HEK293 (cell line): ENCODE measurements around the gene FADS6.

Source experiments
- ATF2 ChIP-seq: fragments of 450-650 bp; formaldehyde crosslinking; IDR thresholded peaks from 2 replicates; pipeline ENCODE4 v1.5.1; 2016; ENCODE audit warnings: missing biosample characterization, missing genetic modification characterization, low read depth
- GFI1B ChIP-seq: fragments of 450-650 bp; formaldehyde crosslinking; IDR thresholded peaks from 2 replicates; pipeline ENCODE4 v1.5.1; 2016; ENCODE audit warnings: missing biosample characterization, missing genetic modification characterization
- GLIS1 ChIP-seq: fragments of 450-650 bp; formaldehyde crosslinking; IDR thresholded peaks from 2 replicates; pipeline ENCODE4 v1.5.1; 2016; ENCODE audit warnings: missing biosample characterization, missing genetic modification characterization
- HIC1 ChIP-seq: fragments of 450-650 bp; formaldehyde crosslinking; IDR thresholded peaks from 2 replicates; pipeline ENCODE4 v1.5.1; 2016; ENCODE audit warnings: missing biosample characterization, missing genetic modification characterization
- KLF1 ChIP-seq: fragments of 450-650 bp; formaldehyde crosslinking; IDR thresholded peaks from 2 replicates; pipeline ENCODE4 v1.5.1; 2016; ENCODE audit warnings: missing biosample characterization, missing genetic modification characterization
- KLF16 ChIP-seq: fragments of 450-650 bp; formaldehyde crosslinking; IDR thresholded peaks from 2 replicates; pipeline ENCODE4 v1.5.1; 2017; ENCODE audit warnings: missing biosample characterization, missing genetic modification characterization
- KLF7 ChIP-seq: fragments of 450-650 bp; formaldehyde crosslinking; IDR thresholded peaks from 2 replicates; pipeline ENCODE4 v1.5.1; 2016; ENCODE audit warnings: missing biosample characterization, missing genetic modification characterization, borderline replicate concordance
- PRDM10 ChIP-seq: fragments of 450-650 bp; formaldehyde crosslinking; IDR thresholded peaks from 2 replicates; pipeline ENCODE4 v1.5.1; 2016; ENCODE audit warnings: missing biosample characterization, missing genetic modification characterization
- YY1 ChIP-seq: fragments of 450-650 bp; formaldehyde crosslinking; IDR thresholded peaks from 2 replicates; pipeline ENCODE4 v1.5.1; 2018; ENCODE audit warnings: missing biosample characterization, missing genetic modification characterization
- ZBTB11 ChIP-seq: fragments of 450-650 bp; formaldehyde crosslinking; conservative IDR thresholded peaks from 2 replicates; pipeline ENCODE4 v1.5.1; 2016; ENCODE audit warnings: low read depth, missing biosample characterization, missing genetic modification characterization
- ZBTB48 ChIP-seq: fragments of 450-650 bp; formaldehyde crosslinking; IDR thresholded peaks from 2 replicates; pipeline ENCODE4 v1.5.1; 2016; ENCODE audit warnings: missing biosample characterization, missing genetic modification characterization
- ZNF132 ChIP-seq: fragments of 450-650 bp; formaldehyde crosslinking; IDR thresholded peaks from 2 replicates; pipeline ENCODE4 v1.5.1; 2017; ENCODE audit warnings: missing biosample characterization, missing genetic modification characterization, borderline replicate concordance
- ZNF146 ChIP-seq: fragments of 450-650 bp; formaldehyde crosslinking; IDR thresholded peaks from 2 replicates; pipeline ENCODE4 v1.5.1; 2016; ENCODE audit warnings: missing biosample characterization, missing genetic modification characterization
- ZNF155 ChIP-seq: fragments of 450-650 bp; formaldehyde crosslinking; IDR thresholded peaks from 2 replicates; pipeline ENCODE4 v1.5.1; 2016; ENCODE audit warnings: missing biosample characterization, missing genetic modification characterization
- ZNF174 ChIP-seq: fragments of 450-650 bp; formaldehyde crosslinking; IDR thresholded peaks from 2 replicates; pipeline ENCODE4 v1.5.0; 2017; ENCODE audit warnings: missing biosample characterization, mild to moderate bottlenecking, missing genetic modification characterization
- ZNF248 ChIP-seq: fragments of 450-650 bp; formaldehyde crosslinking; IDR thresholded peaks from 2 replicates; pipeline ENCODE4 v1.5.1; 2017; ENCODE audit warnings: missing biosample characterization, missing genetic modification characterization
- ZNF266 ChIP-seq: fragments of 450-650 bp; formaldehyde crosslinking; IDR thresholded peaks from 2 replicates; pipeline ENCODE4 v1.5.1; 2016; ENCODE audit warnings: missing biosample characterization, missing genetic modification characterization, low read depth
- ZNF302 ChIP-seq: fragments of 450-650 bp; formaldehyde crosslinking; IDR thresholded peaks from 2 replicates; pipeline ENCODE4 v1.5.1; 2016; ENCODE audit warnings: missing biosample characterization, missing genetic modification characterization, low read depth
- ZNF324 ChIP-seq: fragments of 450-650 bp; formaldehyde crosslinking; IDR thresholded peaks from 2 replicates; pipeline ENCODE4 v1.5.1; 2016; ENCODE audit warnings: missing biosample characterization, missing genetic modification characterization
- ZNF366 ChIP-seq: fragments of 450-650 bp; formaldehyde crosslinking; conservative IDR thresholded peaks from 2 replicates; pipeline ENCODE4 v1.5.1; 2016; ENCODE audit warnings: missing biosample characterization, missing genetic modification characterization
- ZNF416 ChIP-seq: fragments of 450-650 bp; formaldehyde crosslinking; IDR thresholded peaks from 2 replicates; pipeline ENCODE4 v1.5.1; 2016; ENCODE audit warnings: missing biosample characterization, missing genetic modification characterization
- ZNF473 ChIP-seq: fragments of 450-650 bp; formaldehyde crosslinking; IDR thresholded peaks from 2 replicates; pipeline ENCODE4 v1.5.1; 2017; ENCODE audit warnings: missing biosample characterization, missing genetic modification characterization
- ZNF626 ChIP-seq: fragments of 450-650 bp; sonication (Bioruptor Pico); formaldehyde crosslinking; IDR thresholded peaks from 2 replicates; pipeline ENCODE4 v1.5.1; 2018; ENCODE audit warnings: missing biosample characterization, missing genetic modification characterization, inconsistent platforms
- TF ChIP-seq, protein P1 (sequence below): fragments of 450-650 bp; IDR thresholded peaks from 2 replicates; pipeline ENCODE4 v1.5.1; 2018; ENCODE audit warnings: missing biosample characterization, mild to moderate bottlenecking, missing genetic modification characterization
- TF ChIP-seq, protein P2 (sequence below): fragments of 450-650 bp; formaldehyde crosslinking; IDR thresholded peaks from 2 replicates; pipeline ENCODE4 v1.5.1; 2016; ENCODE audit warnings: missing biosample characterization, missing genetic modification characterization

The FADS6 gene

DNA sequence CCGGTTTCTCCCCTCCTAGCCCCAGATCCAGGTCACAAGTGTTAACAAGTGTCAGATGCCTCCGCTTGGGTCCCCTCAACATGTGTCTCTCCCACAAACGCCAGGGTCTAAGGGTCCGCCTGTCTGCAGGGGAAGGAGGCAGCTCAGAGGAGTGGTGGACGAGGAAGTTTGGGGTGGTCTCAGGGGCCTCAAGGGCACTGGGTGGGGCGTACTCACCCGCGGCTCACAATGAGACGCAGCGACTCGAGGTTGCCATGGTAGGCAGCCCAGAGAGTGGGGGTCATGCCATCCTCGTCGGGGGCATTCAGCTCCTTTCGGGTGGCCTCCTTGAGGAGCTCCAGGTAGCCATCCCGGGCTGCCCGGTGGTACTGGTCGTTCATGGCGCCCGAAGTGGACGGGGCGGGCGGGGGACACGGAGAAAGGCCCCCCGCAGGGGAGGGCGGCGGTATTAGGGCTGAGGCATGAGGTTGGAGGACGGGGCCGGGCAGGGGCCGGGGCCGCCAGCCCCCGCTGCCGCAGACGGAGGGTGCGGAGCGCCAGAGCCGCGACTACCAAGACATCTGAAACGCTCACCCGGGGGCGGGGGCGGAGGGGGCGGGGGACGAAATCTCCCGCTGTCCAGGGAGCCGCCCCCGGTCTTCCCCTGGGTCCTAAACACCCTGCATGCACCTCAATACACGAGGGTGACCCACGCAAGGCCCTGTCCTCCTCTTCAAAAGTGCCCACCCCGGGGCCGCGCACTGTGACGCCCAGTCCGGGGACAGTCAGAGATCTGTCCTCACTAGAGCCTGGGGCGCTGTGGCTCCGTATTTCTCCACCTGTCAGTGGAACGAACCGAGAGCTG lies 29.5 kb upstream of the FADS6 start, which contains the start of gene USH1G (continued):
- TF ChIP-seq PRDM10 (peak; percentile 91), ZNF174 (tag by site-specific recombination) (no peak), ZNF248 (no peak), ZNF266 (tag by site-specific recombination) (no peak), HIC1 (tag by site-specific recombination) (peak; percentile 43; the same call in 1 of the 2 replicates), ZNF146 (tag by site-specific recombination) (no peak), ZNF302 (tag by site-specific recombination) (no peak), ZNF626 (no peak), ZNF132 (tag by site-specific recombination) (no peak), GFI1B (tag by site-specific recombination) (no peak), KLF16 (tag by site-specific recombination) (peak; percentile 68; the same call in 1 of the 2 replicates), GLIS1 (0 out of 2 replicates have a peak, but pooled peaks have one; percentile 21), YY1 (no peak; the same call in 1 of the 2 replicates), ZNF416 (tag by site-specific recombination) (no peak), KLF1 (tag by site-specific recombination) (peak; percentile 40; the same call in 1 of the 2 replicates), ZNF366 (tag by site-specific recombination) (no peak), ZNF473 (tag by site-specific recombination) (no peak), ZBTB11 (0 out of 2 replicates have a peak, but pooled peaks have one; percentile 10), KLF7 (tag by site-specific recombination) (0 out of 2 replicates have a peak, but pooled peaks have one; percentile 27), ZNF155 (tag by site-specific recombination) (no peak), ZNF324 (tag by site-specific recombination) (no peak), ATF2 (tag by site-specific recombination) (no peak), ZBTB48 (tag by site-specific recombination) (no peak)
- TF ChIP-seq, protein P1, sequence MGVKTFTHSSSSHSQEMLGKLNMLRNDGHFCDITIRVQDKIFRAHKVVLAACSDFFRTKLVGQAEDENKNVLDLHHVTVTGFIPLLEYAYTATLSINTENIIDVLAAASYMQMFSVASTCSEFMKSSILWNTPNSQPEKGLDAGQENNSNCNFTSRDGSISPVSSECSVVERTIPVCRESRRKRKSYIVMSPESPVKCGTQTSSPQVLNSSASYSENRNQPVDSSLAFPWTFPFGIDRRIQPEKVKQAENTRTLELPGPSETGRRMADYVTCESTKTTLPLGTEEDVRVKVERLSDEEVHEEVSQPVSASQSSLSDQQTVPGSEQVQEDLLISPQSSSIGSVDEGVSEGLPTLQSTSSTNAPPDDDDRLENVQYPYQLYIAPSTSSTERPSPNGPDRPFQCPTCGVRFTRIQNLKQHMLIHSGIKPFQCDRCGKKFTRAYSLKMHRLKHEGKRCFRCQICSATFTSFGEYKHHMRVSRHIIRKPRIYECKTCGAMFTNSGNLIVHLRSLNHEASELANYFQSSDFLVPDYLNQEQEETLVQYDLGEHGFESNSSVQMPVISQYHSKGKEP (tag by site-specific recombination), result peak; percentile 34; the same call in 1 of the 2 replicates
- TF ChIP-seq, protein P2, sequence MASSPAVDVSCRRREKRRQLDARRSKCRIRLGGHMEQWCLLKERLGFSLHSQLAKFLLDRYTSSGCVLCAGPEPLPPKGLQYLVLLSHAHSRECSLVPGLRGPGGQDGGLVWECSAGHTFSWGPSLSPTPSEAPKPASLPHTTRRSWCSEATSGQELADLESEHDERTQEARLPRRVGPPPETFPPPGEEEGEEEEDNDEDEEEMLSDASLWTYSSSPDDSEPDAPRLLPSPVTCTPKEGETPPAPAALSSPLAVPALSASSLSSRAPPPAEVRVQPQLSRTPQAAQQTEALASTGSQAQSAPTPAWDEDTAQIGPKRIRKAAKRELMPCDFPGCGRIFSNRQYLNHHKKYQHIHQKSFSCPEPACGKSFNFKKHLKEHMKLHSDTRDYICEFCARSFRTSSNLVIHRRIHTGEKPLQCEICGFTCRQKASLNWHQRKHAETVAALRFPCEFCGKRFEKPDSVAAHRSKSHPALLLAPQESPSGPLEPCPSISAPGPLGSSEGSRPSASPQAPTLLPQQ (tag by site-specific recombination), result no peak
